ENCODE results near the gene PCDHGB1.
"Not testable (repeated sequence)": the region's sequence is repeated elsewhere in the genome, so short reads cannot be mapped to it uniquely, and the experiment has no call there.

PCDHGB1 gene

GRCh38 chr5:141351591-141351990 lies 1.7 kb downstream of the PCDHGB1 start:
- DNase-seq, result no peak

DNA sequence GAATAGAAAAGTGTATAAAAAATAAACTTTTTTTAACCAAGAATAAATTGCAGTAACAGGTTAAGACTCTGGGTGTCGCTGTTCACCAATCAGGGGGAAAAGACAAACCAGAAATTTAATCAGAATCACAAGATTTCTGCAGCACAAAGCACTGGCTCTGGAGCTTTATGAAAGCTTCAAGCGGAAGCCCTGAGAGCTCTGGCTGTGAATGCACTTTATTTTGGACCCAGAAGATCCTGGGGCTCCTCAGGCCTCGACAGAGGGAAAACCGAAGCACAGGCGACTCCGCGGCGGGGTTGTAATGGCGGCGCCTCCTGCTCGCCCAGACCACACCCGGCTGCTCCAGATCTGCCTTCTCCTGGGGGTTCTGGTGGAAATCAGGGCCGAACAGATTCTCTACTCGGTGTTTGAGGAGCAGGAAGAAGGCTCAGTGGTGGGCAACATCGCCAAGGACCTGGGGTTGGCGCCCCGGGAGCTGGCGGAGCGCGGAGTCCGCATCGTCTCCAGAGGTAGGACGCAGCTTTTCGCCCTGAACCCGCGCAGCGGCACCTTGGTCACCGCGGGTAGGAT lies 5.1 kb downstream of the PCDHGB1 start, which contains the start of gene PCDHGA4:
PCDHGA4 (plus strand) TSS at position 122 of the 570 bp plus-strand sequence; CDS start at position 209, 87 bp downstream.
- DNase-seq, result no peak

DNA sequence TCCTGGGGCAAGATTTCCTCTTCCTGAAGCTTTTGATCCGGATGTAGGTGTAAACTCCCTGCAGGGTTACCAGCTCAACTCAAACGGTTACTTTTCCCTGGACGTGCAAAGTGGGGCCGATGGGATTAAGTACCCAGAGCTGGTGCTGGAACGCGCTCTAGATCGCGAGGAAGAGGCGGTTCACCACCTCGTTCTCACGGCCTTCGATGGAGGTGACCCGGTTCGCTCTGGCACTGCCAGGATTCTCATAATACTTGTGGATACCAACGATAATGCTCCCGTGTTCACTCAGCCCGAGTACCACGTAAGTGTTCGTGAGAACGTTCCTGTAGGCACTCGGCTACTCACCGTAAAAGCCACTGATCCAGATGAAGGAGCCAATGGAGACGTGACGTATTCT lies 5.7 kb downstream of the PCDHGB1 start:
- DNase-seq, result no peak

- no peak for DNase-seq
These were observed 6.2 kb downstream of the PCDHGB1 start for GRCh38 chr5:141356133-141356532.

DNA sequence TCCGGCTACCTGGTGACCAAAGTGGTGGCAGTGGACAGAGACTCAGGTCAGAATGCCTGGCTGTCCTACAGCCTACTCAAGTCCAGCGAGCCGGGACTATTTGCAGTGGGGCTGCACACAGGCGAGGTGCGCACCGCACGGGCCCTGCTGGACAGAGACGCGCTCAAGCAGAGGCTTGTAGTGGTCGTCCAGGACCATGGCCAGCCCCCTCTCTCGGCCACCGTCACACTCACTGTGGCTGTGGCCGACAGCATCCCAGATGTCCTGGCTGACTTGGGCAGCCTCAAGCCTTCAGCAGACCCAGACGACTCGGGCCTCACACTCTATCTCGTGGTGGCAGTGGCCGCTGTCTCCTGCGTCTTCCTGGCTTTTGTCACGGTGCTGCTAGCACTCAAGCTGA lies 7.1 kb downstream of the PCDHGB1 start:
- DNase-seq, result no peak

DNA sequence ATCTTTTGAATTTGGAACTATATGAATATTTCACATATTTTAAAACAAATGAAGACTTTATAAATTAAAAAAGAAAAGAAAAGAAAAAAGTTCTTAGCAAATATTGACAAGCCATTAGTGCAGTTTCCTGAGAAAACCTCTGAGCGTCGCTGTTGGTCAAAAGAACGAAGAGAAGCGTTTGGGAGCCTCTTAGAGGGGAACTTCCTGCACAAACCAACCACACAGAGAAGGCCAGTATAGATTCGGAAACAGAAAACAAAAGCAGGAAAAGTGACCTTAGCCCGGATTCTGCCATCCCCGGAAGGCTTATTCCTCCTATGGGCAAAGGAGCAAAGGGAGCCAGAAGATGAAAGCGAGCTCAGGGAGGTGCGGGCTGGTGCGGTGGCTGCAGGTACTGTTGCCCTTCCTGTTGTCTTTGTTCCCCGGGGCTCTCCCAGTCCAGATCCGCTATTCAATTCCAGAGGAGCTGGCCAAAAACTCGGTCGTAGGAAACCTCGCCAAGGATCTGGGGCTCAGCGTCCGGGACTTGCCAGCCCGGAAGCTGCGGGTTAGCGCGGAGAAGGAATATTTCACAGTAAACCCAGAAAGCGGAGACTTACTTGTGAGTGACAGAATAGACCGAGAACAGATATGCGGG lies 10.0 kb downstream of the PCDHGB1 start, which contains the start of gene PCDHGB2:
PCDHGB2 (plus strand) TSS at position 205 of the 637 bp plus-strand sequence; CDS start at position 347, 142 bp downstream.
- DNase-seq, result peak; percentile 53

GRCh38 chr5:141360685-141361084 lies 10.8 kb downstream of the PCDHGB1 start:
- DNase-seq, result no peak

GRCh38 chr5:141362719-141363118 lies 12.8 kb downstream of the PCDHGB1 start:
- DNase-seq, result no peak

- no peak for DNase-seq
These were observed 14.2 kb downstream of the PCDHGB1 start, which contains the start of gene PCDHGA5 for GRCh38 chr5:141363952-141364660. Gene PCDHGA5 (plus strand): TSS chr5:141364162. CDS start chr5:141364331, 169 bp downstream.

GRCh38 chr5:141366016-141366896 lies 16.4 kb downstream of the PCDHGB1 start:
- no peak for DNase-seq

DNA sequence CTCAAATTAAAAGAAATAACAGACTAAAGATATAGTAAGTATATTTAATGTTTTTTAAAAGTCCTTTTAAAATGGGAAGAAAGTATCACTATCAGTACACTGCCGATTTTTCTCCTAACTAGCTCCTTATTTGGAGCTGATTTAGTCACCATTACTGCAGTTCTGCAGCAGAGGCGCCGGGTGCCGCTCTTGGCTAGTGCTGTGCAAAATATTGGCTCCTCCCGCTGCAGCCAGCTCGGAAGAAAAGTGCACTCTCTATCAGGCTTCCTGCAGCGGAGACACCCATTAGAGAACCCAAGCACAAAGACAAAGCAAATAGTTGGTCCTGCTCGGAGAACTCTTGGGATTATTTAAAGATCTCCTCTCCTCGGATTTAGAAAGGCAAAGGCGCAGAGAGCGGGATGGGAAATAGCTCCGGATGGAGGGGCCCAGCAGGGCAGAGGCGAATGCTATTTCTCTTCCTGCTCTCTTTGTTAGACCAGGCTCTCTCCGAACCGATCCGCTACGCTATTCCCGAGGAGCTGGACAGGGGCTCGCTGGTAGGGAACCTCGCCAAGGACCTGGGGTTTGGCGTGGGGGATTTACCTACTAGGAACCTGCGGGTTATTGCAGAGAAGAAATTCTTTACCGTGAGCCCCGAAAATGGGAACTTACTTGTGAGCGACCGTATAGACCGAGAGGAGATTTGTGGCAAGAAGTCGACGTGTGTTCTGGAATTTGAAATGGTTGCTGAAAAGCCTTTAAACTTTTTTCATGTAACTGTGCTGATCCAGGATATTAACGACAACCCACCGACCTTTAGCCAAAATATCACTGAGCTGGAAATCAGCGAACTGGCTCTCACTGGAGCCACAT lies 20.3 kb downstream of the PCDHGB1 start, which contains the start of gene PCDHGB3:
PCDHGB3 (plus strand) TSS at position 249 of the 855 bp plus-strand sequence; CDS start at position 402, 153 bp downstream.
- DNase-seq, result peak; percentile 77

- no peak for DNase-seq
These were observed 21.9 kb downstream of the PCDHGB1 start for GRCh38 chr5:141371572-141372475.

DNA sequence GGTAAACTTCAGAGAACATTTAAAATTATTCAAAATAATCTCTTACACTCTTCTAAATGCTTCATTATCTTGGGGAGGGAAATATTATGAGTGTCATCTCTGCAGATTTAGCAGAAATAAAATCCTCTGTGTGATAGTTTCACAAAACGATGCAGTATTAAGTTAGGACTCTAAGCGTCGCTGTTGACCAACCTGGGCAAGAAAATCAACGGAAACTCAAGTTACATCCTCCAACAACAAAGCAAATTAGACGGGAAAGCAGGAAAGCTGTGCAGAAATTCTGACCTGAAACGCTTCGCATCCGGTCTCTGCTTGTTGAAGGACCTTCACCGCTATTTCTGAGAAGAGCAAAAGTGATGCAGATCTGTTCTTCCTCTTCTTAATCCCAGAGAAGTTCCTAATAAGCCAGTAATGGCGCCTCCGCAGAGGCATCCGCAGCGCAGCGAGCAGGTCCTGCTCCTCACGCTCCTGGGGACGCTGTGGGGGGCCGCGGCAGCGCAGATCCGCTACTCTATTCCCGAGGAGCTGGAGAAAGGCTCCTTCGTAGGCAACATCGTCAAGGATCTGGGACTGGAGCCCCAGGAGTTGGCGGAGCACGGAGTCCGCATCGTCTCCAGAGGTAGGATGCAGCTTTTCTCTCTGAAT lies 23.9 kb downstream of the PCDHGB1 start, which contains the start of gene PCDHGA6:
PCDHGA6 (plus strand) TSS at position 219 of the 645 bp plus-strand sequence; CDS start at position 412, 193 bp downstream.
- peak; percentile 32 for DNase-seq

GRCh38 chr5:141374627-141375026 lies 24.7 kb downstream of the PCDHGB1 start:
- no peak for DNase-seq

DNA sequence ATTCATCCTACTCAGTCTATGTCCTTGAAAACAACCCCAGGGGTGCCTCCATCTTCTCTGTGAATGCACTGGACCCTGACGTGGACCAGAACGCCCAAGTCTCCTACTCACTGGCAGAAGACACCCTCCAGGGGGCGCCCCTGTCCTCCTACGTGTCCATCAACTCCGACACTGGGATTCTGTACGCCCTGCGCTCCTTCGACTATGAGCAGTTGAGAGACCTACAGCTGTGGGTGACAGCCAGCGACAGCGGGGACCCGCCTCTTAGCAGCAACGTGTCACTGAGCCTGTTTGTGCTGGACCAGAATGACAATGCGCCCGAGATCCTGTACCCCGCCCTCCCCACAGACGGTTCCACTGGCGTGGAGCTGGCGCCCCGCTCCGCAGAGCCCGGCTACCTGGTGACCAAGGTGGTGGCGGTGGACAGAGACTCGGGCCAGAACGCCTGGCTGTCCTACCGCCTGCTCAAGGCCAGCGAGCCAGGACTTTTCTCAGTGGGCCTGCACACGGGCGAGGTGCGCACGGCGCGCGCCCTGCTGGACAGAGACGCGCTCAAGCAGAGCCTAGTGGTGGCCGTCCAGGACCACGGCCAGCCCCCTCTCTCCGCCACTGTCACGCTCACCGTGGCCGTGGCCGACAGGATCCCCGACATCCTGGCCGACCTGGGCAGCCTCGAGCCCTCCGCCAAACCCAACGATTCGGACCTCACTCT lies 25.7 kb downstream of the PCDHGB1 start:
- not testable (repeated sequence) for DNase-seq

DNA sequence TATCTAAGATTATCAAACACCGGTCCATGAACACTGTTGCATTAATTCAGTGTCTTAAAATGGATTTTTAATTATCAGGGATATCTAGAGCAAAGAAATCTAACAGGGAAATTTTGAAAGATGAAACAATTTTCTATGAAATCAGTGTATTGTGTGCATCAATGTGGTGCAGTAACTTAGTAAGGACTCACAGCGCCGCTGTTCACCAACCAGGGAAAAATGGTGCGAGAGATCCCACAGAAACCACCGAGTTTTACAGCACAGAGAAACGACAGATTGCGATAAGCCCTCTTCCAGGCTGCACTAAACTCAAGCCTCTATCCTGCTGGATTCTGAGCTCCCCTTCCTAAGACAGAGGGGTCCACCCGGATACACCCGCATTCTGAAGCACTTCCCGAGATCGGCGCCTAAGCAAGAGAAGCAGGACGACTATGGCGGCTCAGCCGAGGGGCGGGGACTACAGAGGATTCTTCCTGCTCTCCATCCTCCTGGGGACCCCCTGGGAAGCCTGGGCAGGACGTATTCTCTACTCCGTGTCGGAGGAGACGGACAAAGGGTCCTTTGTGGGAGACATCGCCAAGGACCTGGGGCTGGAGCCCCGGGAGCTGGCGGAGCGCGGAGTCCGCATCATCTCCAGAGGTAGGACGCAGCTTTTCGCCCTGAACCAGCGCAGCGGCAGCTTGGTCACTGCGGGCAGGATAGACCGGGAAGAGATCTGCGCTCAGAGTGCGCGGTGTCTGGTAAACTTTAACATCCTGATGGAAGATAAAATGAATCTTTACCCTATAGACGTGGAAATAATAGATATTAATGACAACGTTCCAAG lies 32.8 kb downstream of the PCDHGB1 start, which contains the start of gene PCDHGA7:
PCDHGA7 (plus strand) TSS at position 274 of the 826 bp plus-strand sequence; CDS start at position 432, 158 bp downstream.
- peak; percentile 63 for DNase-seq

DNA sequence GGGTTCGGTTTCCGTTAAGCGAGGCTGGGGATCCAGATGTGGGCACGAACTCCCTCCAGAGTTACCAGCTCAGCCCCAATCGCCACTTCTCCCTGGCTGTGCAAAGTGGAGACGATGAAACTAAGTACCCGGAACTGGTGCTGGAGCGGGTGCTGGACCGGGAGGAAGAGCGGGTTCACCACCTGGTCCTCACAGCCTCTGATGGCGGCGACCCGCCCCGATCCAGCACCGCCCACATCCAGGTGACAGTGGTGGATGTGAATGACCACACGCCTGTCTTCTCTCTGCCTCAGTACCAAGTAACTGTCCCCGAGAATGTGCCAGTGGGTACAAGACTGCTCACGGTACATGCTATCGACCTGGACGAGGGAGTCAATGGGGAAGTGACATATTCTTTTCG lies 33.4 kb downstream of the PCDHGB1 start:
- no peak for DNase-seq
